Measurements from ENCODE around the gene NSMCE1. TPM values are rescaled to one million over a fixed set of nuclear protein-coding genes. Genes with fewer than 3 reads are reported as not detected.

NSMCE1 gene
- total RNA-seq, 1 experiment from 2014 or later, result 51.7 TPM

- H3K27me3 ChIP-seq, result no peaks in the 10 kb centered on the region
- H3K36me3 ChIP-seq, result peaks cover 11% of the 10 kb centered on the region
- no peaks in the 10 kb centered on the region for H3K9me3 ChIP-seq
- no peak for DNase-seq
- H3K4me3 ChIP-seq, result peak overlapping the region; percentile 18
Measured at GRCh38 chr16:27242398-27242797, 26.2 kb downstream of the NSMCE1 start.

- Histone ChIP-seq H3K9me3 (no peaks in the 10 kb centered on the region), H3K4me3 (no peak overlapping the region), H3K36me3 (peaks cover 11% of the 10 kb centered on the region), H3K27me3 (no peaks in the 10 kb centered on the region)
- DNase-seq, result no peak
Measured at GRCh38 chr16:27241658-27242057, 26.9 kb downstream of the NSMCE1 start.

GRCh38 chr16:27240948-27241531 is 27.5 kb downstream of the NSMCE1 start:
- Histone ChIP-seq H3K36me3 (peaks cover 11% of the 10 kb centered on the region), H3K9me3 (no peaks in the 10 kb centered on the region), H3K27me3 (no peaks in the 10 kb centered on the region), H3K4me3 (no peak overlapping the region)
- DNase-seq, result peak; percentile 63

GRCh38 chr16:27239906-27240655 is 28.5 kb downstream of the NSMCE1 start:
- no peak for DNase-seq

GRCh38 chr16:27239026-27239425 is 29.5 kb downstream of the NSMCE1 start:
- H3K4me3 ChIP-seq, result no peak overlapping the region
- H3K36me3 ChIP-seq, result peaks cover 19% of the 10 kb centered on the region
- no peaks in the 10 kb centered on the region for H3K9me3 ChIP-seq
- DNase-seq, result no peak
- H3K27me3 ChIP-seq, result no peaks in the 10 kb centered on the region

More at GRCh38 chr16:27239906-27240655, 28.5 kb downstream of the NSMCE1 start:
- H3K27me3 ChIP-seq, result no peaks in the 10 kb centered on the region
- no peak overlapping the region for H3K4me3 ChIP-seq
- peaks cover 11% of the 10 kb centered on the region for H3K36me3 ChIP-seq
- no peaks in the 10 kb centered on the region for H3K9me3 ChIP-seq

- Histone ChIP-seq H3K9me3 (no peaks in the 10 kb centered on the region), H3K4me3 (no peak overlapping the region), H3K27me3 (no peaks in the 10 kb centered on the region), H3K36me3 (peaks cover 23% of the 10 kb centered on the region)
- DNase-seq, result no peak
Measured at GRCh38 chr16:27238591-27238990, 30.0 kb downstream of the NSMCE1 start.

GRCh38 chr16:27238016-27238587 is 30.5 kb downstream of the NSMCE1 start:
- peaks cover 28% of the 10 kb centered on the region for H3K36me3 ChIP-seq
- H3K9me3 ChIP-seq, result no peaks in the 10 kb centered on the region
- no peak overlapping the region for H3K4me3 ChIP-seq
- no peaks in the 10 kb centered on the region for H3K27me3 ChIP-seq
- DNase-seq, result no peak

GRCh38 chr16:27237219-27238015 is 31.2 kb downstream of the NSMCE1 start:
- DNase-seq, result no peak
- Histone ChIP-seq H3K4me3 (no peak overlapping the region), H3K9me3 (no peaks in the 10 kb centered on the region), H3K27me3 (no peaks in the 10 kb centered on the region), H3K36me3 (peaks cover 35% of the 10 kb centered on the region)

GRCh38 chr16:27236635-27237218 is 31.8 kb downstream of the NSMCE1 start:
- H3K36me3 ChIP-seq, result peaks cover 41% of the 10 kb centered on the region
- H3K27me3 ChIP-seq, result no peaks in the 10 kb centered on the region
- H3K4me3 ChIP-seq, result no peak overlapping the region
- H3K9me3 ChIP-seq, result no peaks in the 10 kb centered on the region
- no peak for DNase-seq

- Histone ChIP-seq H3K27me3 (no peaks in the 10 kb centered on the region), H3K36me3 (peaks cover 41% of the 10 kb centered on the region), H3K9me3 (no peaks in the 10 kb centered on the region), H3K4me3 (no peak overlapping the region)
- DNase-seq, result no peak
Measured at GRCh38 chr16:27235938-27236245, 32.7 kb downstream of the NSMCE1 start.

- H3K9me3 ChIP-seq, result no peaks in the 10 kb centered on the region
- H3K27me3 ChIP-seq, result no peaks in the 10 kb centered on the region
- H3K36me3 ChIP-seq, result peaks cover 44% of the 10 kb centered on the region
- H3K4me3 ChIP-seq, result no peak overlapping the region
- peak; percentile 81 for DNase-seq
Measured at GRCh38 chr16:27235055-27235937, 33.3 kb downstream of the NSMCE1 start.

GRCh38 chr16:27234603-27235002 is 34.0 kb downstream of the NSMCE1 start:
- DNase-seq, result no peak

GRCh38 chr16:27234171-27234570 is 34.4 kb downstream of the NSMCE1 start:
- Histone ChIP-seq H3K9me3 (no peaks in the 10 kb centered on the region), H3K27me3 (no peaks in the 10 kb centered on the region), H3K36me3 (peaks cover 49% of the 10 kb centered on the region), H3K4me3 (no peak overlapping the region)
- DNase-seq, result no peak

More at GRCh38 chr16:27234603-27235002, 34.0 kb downstream of the NSMCE1 start:
- H3K36me3 ChIP-seq, result peaks cover 49% of the 10 kb centered on the region
- no peaks in the 10 kb centered on the region for H3K9me3 ChIP-seq
- H3K27me3 ChIP-seq, result no peaks in the 10 kb centered on the region
- H3K4me3 ChIP-seq, result no peak overlapping the region

GRCh38 chr16:27233731-27234130 is 34.8 kb downstream of the NSMCE1 start:
- Histone ChIP-seq H3K9me3 (no peaks in the 10 kb centered on the region), H3K27me3 (no peaks in the 10 kb centered on the region), H3K36me3 (peaks cover 49% of the 10 kb centered on the region), H3K4me3 (no peak overlapping the region)
- DNase-seq, result no peak

- no peaks in the 10 kb centered on the region for H3K27me3 ChIP-seq
- H3K4me3 ChIP-seq, result no peak overlapping the region
- peaks cover 49% of the 10 kb centered on the region for H3K36me3 ChIP-seq
- no peaks in the 10 kb centered on the region for H3K9me3 ChIP-seq
- no peak for DNase-seq
Measured at GRCh38 chr16:27232901-27233625, 35.5 kb downstream of the NSMCE1 start.
